ENCODE data around the gene KCNC1. TPM values are rescaled to one million over a fixed set of nuclear protein-coding genes. Genes with fewer than 3 reads are reported as not detected.

The KCNC1 gene
- total RNA-seq, 4 donors from 2014 or later: 0.14 TPM; not detected in 3

DNA sequence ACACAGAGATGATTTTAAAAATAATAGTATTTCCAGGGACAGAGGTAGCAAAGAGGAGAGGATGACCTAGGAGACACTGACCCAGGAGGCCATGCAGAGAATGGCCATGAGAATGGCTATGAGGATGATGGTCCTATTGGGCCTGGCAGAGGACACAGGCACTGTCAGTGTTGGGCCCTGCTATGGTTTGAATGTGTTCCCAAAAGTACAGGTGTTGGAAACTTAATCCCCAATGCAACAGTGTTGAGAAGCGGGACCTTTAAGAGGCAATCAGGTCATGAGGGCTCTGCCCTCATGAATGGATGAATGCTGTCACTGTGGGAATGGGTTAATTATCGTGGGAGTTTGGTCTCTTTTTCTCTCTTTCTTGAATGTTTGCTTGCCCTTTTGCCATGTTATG is 61.6 kb downstream of the KCNC1 start:
- DNase-seq: no peak
- H3K27me3 ChIP-seq: no peaks in the 10 kb centered on the region
- no peak overlapping the region for H3K27ac ChIP-seq
- intact Hi-C loops (cut with DNase I; ENCODE audit: low total_unique reads): no loop called here
- in situ Hi-C loops (cut with MboI; ENCODE audit: low pct_ligation_motif_present in 1 of 4, low pct_unique_long_range_greater_than_20kb in 1 of 4, low sequenced_read_pairs in 3 of 4): no loop called here
- WGBS, 2 donors (ENCODE audit: low coverage in 1 of 2): 93% methylated on average over 2 of the region's 2 CpGs
- no peaks in the 10 kb centered on the region for H3K9me3 ChIP-seq
- H3K4me3 ChIP-seq: no peak overlapping the region
- no peak for TF ChIP-seq EP300 (IDR thresholded peaks at IDR 0.05; ENCODE audit: low read depth)
- TF ChIP-seq POLR2A (IDR thresholded peaks at IDR 0.05): no peak
- TF ChIP-seq POLR2AphosphoS5 (IDR thresholded peaks at IDR 0.05): no peak
- TF ChIP-seq, protein P1, sequence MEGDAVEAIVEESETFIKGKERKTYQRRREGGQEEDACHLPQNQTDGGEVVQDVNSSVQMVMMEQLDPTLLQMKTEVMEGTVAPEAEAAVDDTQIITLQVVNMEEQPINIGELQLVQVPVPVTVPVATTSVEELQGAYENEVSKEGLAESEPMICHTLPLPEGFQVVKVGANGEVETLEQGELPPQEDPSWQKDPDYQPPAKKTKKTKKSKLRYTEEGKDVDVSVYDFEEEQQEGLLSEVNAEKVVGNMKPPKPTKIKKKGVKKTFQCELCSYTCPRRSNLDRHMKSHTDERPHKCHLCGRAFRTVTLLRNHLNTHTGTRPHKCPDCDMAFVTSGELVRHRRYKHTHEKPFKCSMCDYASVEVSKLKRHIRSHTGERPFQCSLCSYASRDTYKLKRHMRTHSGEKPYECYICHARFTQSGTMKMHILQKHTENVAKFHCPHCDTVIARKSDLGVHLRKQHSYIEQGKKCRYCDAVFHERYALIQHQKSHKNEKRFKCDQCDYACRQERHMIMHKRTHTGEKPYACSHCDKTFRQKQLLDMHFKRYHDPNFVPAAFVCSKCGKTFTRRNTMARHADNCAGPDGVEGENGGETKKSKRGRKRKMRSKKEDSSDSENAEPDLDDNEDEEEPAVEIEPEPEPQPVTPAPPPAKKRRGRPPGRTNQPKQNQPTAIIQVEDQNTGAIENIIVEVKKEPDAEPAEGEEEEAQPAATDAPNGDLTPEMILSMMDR (IDR thresholded peaks at IDR 0.05): no peak
- H3K4me1 ChIP-seq: no peaks in the 10 kb centered on the region
- no peaks in the 10 kb centered on the region for H3K36me3 ChIP-seq

DNA sequence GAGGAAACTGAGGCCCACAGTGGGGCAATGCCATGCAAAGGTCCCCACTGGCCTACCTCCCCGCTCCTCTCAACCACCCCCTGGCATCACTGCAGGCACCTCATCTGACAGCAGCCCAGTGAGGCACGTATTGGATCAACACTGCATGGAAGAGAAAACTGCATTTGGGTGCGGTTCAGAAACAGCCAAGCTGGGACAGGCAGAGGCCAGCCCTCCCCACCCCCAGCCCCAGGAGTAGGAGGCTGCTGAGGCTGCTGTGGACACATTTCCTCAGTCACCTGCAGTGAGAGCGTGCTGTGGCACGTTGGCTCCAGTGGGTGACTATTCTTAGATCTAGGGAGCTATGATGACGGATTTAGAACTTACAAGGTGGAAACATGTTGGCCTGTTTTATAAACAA is 63.7 kb downstream of the KCNC1 start:
- TF ChIP-seq, protein P1 (IDR thresholded peaks at IDR 0.05): no peak
- TF ChIP-seq EP300 (IDR thresholded peaks at IDR 0.05; ENCODE audit: low read depth) (no peak), POLR2AphosphoS5 (IDR thresholded peaks at IDR 0.05) (no peak), POLR2A (IDR thresholded peaks at IDR 0.05) (no peak)
- in situ Hi-C loops (cut with MboI; ENCODE audit: low pct_ligation_motif_present in 1 of 4, low pct_unique_long_range_greater_than_20kb in 1 of 4, low sequenced_read_pairs in 3 of 4) (no loop called here), intact Hi-C loops (cut with DNase I; ENCODE audit: low total_unique reads) (no loop called here)
- no peaks in the 10 kb centered on the region for H3K36me3 ChIP-seq
- no peak overlapping the region for H3K27ac ChIP-seq
- no peaks in the 10 kb centered on the region for H3K27me3 ChIP-seq
- no peak overlapping the region for H3K4me3 ChIP-seq
- DNase-seq: no peak
- no peaks in the 10 kb centered on the region for H3K4me1 ChIP-seq
- WGBS, 2 donors (ENCODE audit: low coverage in 1 of 2): 82% methylated on average over 6 of the region's 6 CpGs; no CpG with 5 or more reads in 1 of the 2 donors
- no peaks in the 10 kb centered on the region for H3K9me3 ChIP-seq

DNA sequence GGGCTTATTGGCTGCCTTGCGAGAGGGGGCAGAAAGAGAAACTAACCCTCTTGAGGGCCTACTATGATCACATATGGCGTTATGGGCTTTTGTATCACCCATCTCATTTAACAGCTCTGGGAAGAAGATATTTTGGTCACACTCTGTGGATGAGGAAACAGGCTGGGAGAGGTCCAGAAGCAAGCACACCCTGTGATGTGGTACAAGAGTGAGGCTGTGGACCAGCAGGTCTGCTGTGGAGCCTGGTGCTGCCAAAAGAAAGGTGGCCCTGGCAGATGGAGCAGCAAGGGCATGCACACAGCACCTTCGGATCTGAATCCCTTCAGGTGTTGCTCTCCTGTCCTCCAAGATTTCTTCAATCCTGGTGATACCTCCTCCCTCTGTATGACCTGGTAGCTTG is 64.1 kb downstream of the KCNC1 start:
- Histone ChIP-seq H3K27me3 (no peaks in the 10 kb centered on the region), H3K27ac (no peak overlapping the region), H3K36me3 (no peaks in the 10 kb centered on the region), H3K4me3 (no peak overlapping the region), H3K4me1 (no peaks in the 10 kb centered on the region), H3K9me3 (no peaks in the 10 kb centered on the region)
- in situ Hi-C loops (cut with MboI; ENCODE audit: low pct_ligation_motif_present in 1 of 4, low pct_unique_long_range_greater_than_20kb in 1 of 4, low sequenced_read_pairs in 3 of 4): no loop called here
- TF ChIP-seq EP300 (IDR thresholded peaks at IDR 0.05; ENCODE audit: low read depth) (no peak), POLR2AphosphoS5 (IDR thresholded peaks at IDR 0.05) (no peak), POLR2A (IDR thresholded peaks at IDR 0.05) (no peak)
- TF ChIP-seq, protein P1 (IDR thresholded peaks at IDR 0.05): no peak
- 89 to 100% methylated on average over 1 to 3 of the region's 3 CpGs for WGBS, 2 donors (ENCODE audit: low coverage in 1 of 2)
- DNase-seq: no peak
- intact Hi-C loops (cut with DNase I; ENCODE audit: low total_unique reads): no loop called here

DNA sequence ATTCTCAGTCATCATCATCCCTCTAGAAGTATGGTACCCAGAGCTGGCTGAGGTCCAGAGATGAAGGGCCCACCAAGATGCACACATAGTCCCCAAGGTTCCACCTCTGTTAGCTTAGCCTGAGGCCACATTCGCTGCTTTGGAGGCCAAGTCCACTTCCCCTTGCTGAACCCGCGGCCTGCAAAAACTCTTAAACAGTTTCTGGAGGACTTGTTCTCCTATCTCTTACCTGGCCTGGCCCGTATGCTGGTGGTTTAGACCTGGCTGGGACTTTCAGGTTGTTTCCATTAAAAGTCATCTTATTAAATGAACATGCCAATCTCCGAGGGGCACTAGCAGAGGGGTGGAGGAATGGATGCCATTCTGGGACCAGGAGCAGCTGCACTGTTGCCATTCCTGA is 64.6 kb downstream of the KCNC1 start:
- Histone ChIP-seq H3K36me3 (no peaks in the 10 kb centered on the region), H3K9me3 (no peaks in the 10 kb centered on the region), H3K4me3 (no peak overlapping the region), H3K27ac (no peak overlapping the region), H3K4me1 (no peaks in the 10 kb centered on the region), H3K27me3 (no peaks in the 10 kb centered on the region)
- TF ChIP-seq, protein P1 (IDR thresholded peaks at IDR 0.05): no peak
- no peak for TF ChIP-seq POLR2AphosphoS5 (IDR thresholded peaks at IDR 0.05)
- no peak for TF ChIP-seq POLR2A (IDR thresholded peaks at IDR 0.05)
- TF ChIP-seq EP300 (IDR thresholded peaks at IDR 0.05; ENCODE audit: low read depth): no peak
- intact Hi-C loops (cut with DNase I; ENCODE audit: low total_unique reads): no loop called here
- 95% methylated on average over 5 of the region's 5 CpGs; no CpG with 5 or more reads in 1 of the 2 donors for WGBS, 2 donors (ENCODE audit: low coverage in 1 of 2)
- DNase-seq: no peak
- in situ Hi-C loops (cut with MboI; ENCODE audit: low pct_ligation_motif_present in 1 of 4, low pct_unique_long_range_greater_than_20kb in 1 of 4, low sequenced_read_pairs in 3 of 4): no loop called here
